Right cardiac atrium (tissue), 5 donors: ENCODE measurements around the gene PIK3IP1. TPM values are rescaled to one million over a fixed set of nuclear protein-coding genes. Genes with fewer than 3 reads are reported as not detected.

ENCODE experiments used
- ATAC-seq, 2 donors: fragments of 200-7000 bp; cut with Tn5 transposase; one replicate each; pipeline versions ENCODE4 v1.8.0 to v1.9.1; 2020; ENCODE audit warnings: moderate library complexity in 2 of 2, mild to moderate bottlenecking in 1 of 2
- DNase-seq, 3 donors: peaks; one replicate each; pipeline ENCODE4 v3.0.0-alpha.2; 2020
- H3K27ac ChIP-seq: one replicate; pipeline ENCODE4 v1.5.1; 2013; ENCODE audit warnings: mild to moderate bottlenecking, low read length, control low read depth, moderate library complexity
- H3K27me3 ChIP-seq: one replicate; pipeline ENCODE4 v1.6.1; 2013; ENCODE audit not compliant: control insufficient read depth, insufficient read depth
- H3K4me1 ChIP-seq: one replicate; pipeline ENCODE4 v1.6.1; 2013; ENCODE audit warnings: low read length; ENCODE audit not compliant: control insufficient read depth, insufficient read depth
- H3K4me3 ChIP-seq: one replicate; pipeline ENCODE4 v1.5.1; 2013; ENCODE audit warnings: low read length, control low read depth
- H3K9me3 ChIP-seq: one replicate; pipeline ENCODE4 v1.6.1; 2013; ENCODE audit warnings: low read length; ENCODE audit not compliant: control insufficient read depth
- WGBS: extraction: QIAGEN DNeasy Blood & Tissue Kit; methylation state at CpG from one replicate; pipeline ENCODE4 v1.1.7; 2013; 5-methylcytosine and 5-hydroxymethylcytosine counted together
- intact Hi-C, 4 donors: fragments of 100-400 bp; cut with DNase I; formaldehyde crosslinking; loops; one replicate each; pipeline versions ENCODE4 v1.11.0 to v1.14.0; 2022 to 2023
- polyA plus RNA-seq: library from polyadenylated mRNA; stranded (reverse); fragments of 200-250 nt; gene quantifications from one replicate; pipeline ENCODE4 v1.2.3, GENCODE V29; 2013
- total RNA-seq, 4 donors: library from RNA; stranded (reverse); fragmentation: NEBNext Ultra II Directional; extraction: Animal tissue kit (Norgen Biotek cat#: 25700); gene quantifications; one replicate each; pipeline ENCODE4 v1.2.1, GENCODE V29; 2021
- donor health status: healthy with polysubstance abuse.
- donor health status: DM: no; HTN: yes; CAD: no.
- donor health status: DM: no; HTN: no; CAD: no.
- donor health status: DM: no; HTN: yes; CAD: no; lungs with severe emphysema.
- donor health status: DM: yes; HTN: yes; CAD: no.

Gene PIK3IP1
- total and polyA plus RNA-seq, 5 donors: 5.9 to 17.6 (median 13.9) TPM

GRCh38 chr22:31263896-31264640, 28.2 kb downstream of the PIK3IP1 start:
- intact Hi-C loops: no loop called here
- no peaks in the 10 kb centered on the region for H3K9me3 ChIP-seq
- H3K4me1 ChIP-seq: no peaks in the 10 kb centered on the region
- H3K27ac ChIP-seq: no peak overlapping the region
- no peak overlapping the region for H3K4me3 ChIP-seq
- DNase-seq: no peak
- no peaks in the 10 kb centered on the region for H3K27me3 ChIP-seq
- no peak for ATAC-seq
- 94% methylated on average over 6 of the region's 6 CpGs for WGBS

- no peaks in the 10 kb centered on the region for H3K4me1 ChIP-seq
- H3K9me3 ChIP-seq: no peaks in the 10 kb centered on the region
- ATAC-seq (peak in 1 of 2 donors; percentile 24), DNase-seq (peak in 1 of 3 donors; percentile 37)
- no peak overlapping the region for H3K4me3 ChIP-seq
- WGBS: 79% methylated on average over 13 of the region's 13 CpGs
- intact Hi-C loops: no loop called here
- no peak overlapping the region for H3K27ac ChIP-seq
- H3K27me3 ChIP-seq: no peaks in the 10 kb centered on the region
Observed at GRCh38 chr22:31262312-31263133, 29.8 kb downstream of the PIK3IP1 start.

GRCh38 chr22:31260474-31260856, 31.8 kb downstream of the PIK3IP1 start:
- no peak overlapping the region for H3K27ac ChIP-seq
- H3K27me3 ChIP-seq: no peaks in the 10 kb centered on the region
- intact Hi-C loops: no loop called here
- H3K4me1 ChIP-seq: no peaks in the 10 kb centered on the region
- H3K4me3 ChIP-seq: no peak overlapping the region
- H3K9me3 ChIP-seq: no peaks in the 10 kb centered on the region
- DNase-seq (no peak), ATAC-seq (no peak)
- WGBS: 95% methylated on average over 3 of the region's 3 CpGs

- Histone ChIP-seq H3K4me1 (no peaks in the 10 kb centered on the region), H3K9me3 (no peaks in the 10 kb centered on the region), H3K4me3 (no peak overlapping the region), H3K27ac (no peak overlapping the region), H3K27me3 (no peaks in the 10 kb centered on the region)
- DNase-seq: no peak
- 90% methylated on average over 8 of the region's 8 CpGs for WGBS
- intact Hi-C loops: no loop called here
- ATAC-seq: no peak
Observed at GRCh38 chr22:31259798-31260473, 32.4 kb downstream of the PIK3IP1 start.

GRCh38 chr22:31253949-31254348, 38.3 kb downstream of the PIK3IP1 start:
- ATAC-seq (peak; percentile 70 to 82), DNase-seq (peak in 2 of 3 donors; percentile 27 to 64)
- Histone ChIP-seq H3K27ac (no peak overlapping the region), H3K27me3 (no peaks in the 10 kb centered on the region), H3K9me3 (no peaks in the 10 kb centered on the region), H3K4me1 (peaks cover 11% of the 10 kb centered on the region), H3K4me3 (no peak overlapping the region)
- intact Hi-C loops: no loop called here
- 68% methylated on average over 4 of the region's 4 CpGs for WGBS

- H3K27ac ChIP-seq: peak overlapping the region; percentile 5
- peaks cover 14% of the 10 kb centered on the region for H3K4me1 ChIP-seq
- H3K27me3 ChIP-seq: no peaks in the 10 kb centered on the region
- ATAC-seq (no peak), DNase-seq (no peak)
- no peaks in the 10 kb centered on the region for H3K9me3 ChIP-seq
- WGBS: 74% methylated on average over 4 of the region's 4 CpGs
- no peak overlapping the region for H3K4me3 ChIP-seq
- intact Hi-C loops: no loop called here
Observed at GRCh38 chr22:31250740-31251600, 41.3 kb downstream of the PIK3IP1 start.

- H3K4me1 ChIP-seq: peaks cover 12% of the 10 kb centered on the region
- H3K27me3 ChIP-seq: no peaks in the 10 kb centered on the region
- peak overlapping the region; percentile 49 for H3K4me3 ChIP-seq
- no peak overlapping the region for H3K27ac ChIP-seq
- H3K9me3 ChIP-seq: no peaks in the 10 kb centered on the region
- WGBS: 68% methylated on average over 9 of the region's 9 CpGs
- DNase-seq: no peak
- intact Hi-C loops: no loop called here
- ATAC-seq: no peak
Observed at GRCh38 chr22:31248965-31249958, 43.0 kb downstream of the PIK3IP1 start.

GRCh38 chr22:31248138-31248745, 44.0 kb downstream of the PIK3IP1 start:
- H3K4me3 ChIP-seq: peak overlapping the region; percentile 49
- intact Hi-C loops: no loop called here
- peak overlapping the region; percentile 14 for H3K27ac ChIP-seq
- DNase-seq: peak; percentile 71 to 88 (median 84)
- WGBS: 29% methylated on average over 17 of the region's 17 CpGs
- no peaks in the 10 kb centered on the region for H3K27me3 ChIP-seq
- H3K4me1 ChIP-seq: peaks cover 19% of the 10 kb centered on the region
- ATAC-seq: peak; percentile 94 to 95
- H3K9me3 ChIP-seq: no peaks in the 10 kb centered on the region

- DNase-seq: no peak
- ATAC-seq: peak; percentile 3 to 9
- peaks cover 19% of the 10 kb centered on the region for H3K4me1 ChIP-seq
- H3K9me3 ChIP-seq: no peaks in the 10 kb centered on the region
- no peaks in the 10 kb centered on the region for H3K27me3 ChIP-seq
- H3K27ac ChIP-seq: no peak overlapping the region
- peak overlapping the region; percentile 49 for H3K4me3 ChIP-seq
- WGBS: 42% methylated on average over 1 of the region's 1 CpG
- intact Hi-C loops: no loop called here
Observed at GRCh38 chr22:31247726-31248125, 44.6 kb downstream of the PIK3IP1 start.
